Measurements from ENCODE around the gene F2R.

GRCh38 chr5:76705574-76705973 is 10.4 kb upstream of the F2R start:
- TF ChIP-seq, protein P1, sequence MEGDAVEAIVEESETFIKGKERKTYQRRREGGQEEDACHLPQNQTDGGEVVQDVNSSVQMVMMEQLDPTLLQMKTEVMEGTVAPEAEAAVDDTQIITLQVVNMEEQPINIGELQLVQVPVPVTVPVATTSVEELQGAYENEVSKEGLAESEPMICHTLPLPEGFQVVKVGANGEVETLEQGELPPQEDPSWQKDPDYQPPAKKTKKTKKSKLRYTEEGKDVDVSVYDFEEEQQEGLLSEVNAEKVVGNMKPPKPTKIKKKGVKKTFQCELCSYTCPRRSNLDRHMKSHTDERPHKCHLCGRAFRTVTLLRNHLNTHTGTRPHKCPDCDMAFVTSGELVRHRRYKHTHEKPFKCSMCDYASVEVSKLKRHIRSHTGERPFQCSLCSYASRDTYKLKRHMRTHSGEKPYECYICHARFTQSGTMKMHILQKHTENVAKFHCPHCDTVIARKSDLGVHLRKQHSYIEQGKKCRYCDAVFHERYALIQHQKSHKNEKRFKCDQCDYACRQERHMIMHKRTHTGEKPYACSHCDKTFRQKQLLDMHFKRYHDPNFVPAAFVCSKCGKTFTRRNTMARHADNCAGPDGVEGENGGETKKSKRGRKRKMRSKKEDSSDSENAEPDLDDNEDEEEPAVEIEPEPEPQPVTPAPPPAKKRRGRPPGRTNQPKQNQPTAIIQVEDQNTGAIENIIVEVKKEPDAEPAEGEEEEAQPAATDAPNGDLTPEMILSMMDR (conservative IDR thresholded peaks at IDR 0.05): no peak
- no peak for TF ChIP-seq EZH2 (IDR thresholded peaks at IDR 0.05; ENCODE audit: low read depth)

Measured in PC-9 (cell line).